VCaP (cell line): Measurements from ENCODE around the gene KCNQ2.

Experiments
- H3K27ac ChIP-seq: fragments of 450-650 bp; 2 replicates; pipeline ENCODE4 v1.5.1; 2017
- TF ChIP-seq, protein P1 (sequence below): fragments of 450-650 bp; conservative IDR thresholded peaks from 2 replicates; pipeline ENCODE4 v1.5.1; 2017; ENCODE audit warnings: mild to moderate bottlenecking, moderate library complexity

The KCNQ2 gene

DNA sequence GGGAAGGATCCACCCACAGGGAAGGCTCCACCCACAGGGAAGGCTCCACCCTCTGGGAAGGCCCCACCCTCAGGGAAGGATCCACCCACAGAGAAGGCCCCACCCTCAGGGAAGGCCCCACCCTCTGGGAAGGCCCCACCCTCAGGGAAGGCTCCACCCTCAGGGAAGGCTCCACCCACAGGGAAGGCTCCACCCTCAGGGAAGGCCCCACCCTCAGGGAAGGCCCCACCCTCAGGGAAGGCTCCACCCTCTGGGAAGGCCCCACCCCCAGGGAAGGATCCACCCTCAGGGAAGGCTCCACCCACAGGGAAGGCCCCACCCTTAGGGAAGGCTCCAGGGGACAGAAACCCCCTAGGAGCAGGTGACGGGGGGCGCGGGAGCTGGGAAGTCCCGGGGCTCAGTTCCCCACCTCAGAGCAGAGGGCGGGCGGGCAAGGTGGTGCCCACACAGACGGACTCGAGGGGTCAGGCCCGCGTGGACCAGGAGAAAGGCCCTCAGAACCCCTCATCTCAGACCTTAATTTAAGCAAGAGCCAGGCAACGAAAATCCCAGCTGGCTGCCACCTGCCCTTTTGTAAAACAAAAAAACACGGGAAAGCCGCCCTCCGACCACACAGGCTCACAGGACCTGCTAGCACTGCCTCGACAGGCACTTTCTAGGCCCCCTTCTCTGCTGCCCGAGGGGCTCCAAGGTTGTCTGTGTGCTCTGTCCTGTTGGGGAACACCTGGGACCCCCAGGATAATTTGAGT, 39.7 kb downstream of the KCNQ2 start:
- no peak overlapping the region for H3K27ac ChIP-seq

DNA sequence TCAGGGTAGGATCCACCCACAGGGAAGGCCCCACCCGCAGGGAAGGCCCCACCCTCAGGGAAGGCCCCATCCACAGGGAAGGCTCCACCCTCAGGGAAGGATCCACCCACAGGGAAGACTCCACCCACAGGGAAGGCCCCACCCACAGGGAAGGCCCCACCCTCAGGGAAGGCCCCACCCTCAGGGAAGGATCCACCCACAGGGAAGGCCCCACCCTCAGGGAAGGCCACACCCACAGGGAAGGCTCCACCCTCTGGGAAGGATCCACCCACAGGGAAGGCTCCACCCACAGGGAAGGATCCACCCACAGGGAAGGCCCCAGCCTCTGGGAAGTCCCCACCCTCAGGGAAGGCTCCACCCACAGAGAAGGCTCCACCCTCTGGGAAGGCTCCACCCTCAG, 40.5 kb downstream of the KCNQ2 start:
- TF ChIP-seq, protein P1, sequence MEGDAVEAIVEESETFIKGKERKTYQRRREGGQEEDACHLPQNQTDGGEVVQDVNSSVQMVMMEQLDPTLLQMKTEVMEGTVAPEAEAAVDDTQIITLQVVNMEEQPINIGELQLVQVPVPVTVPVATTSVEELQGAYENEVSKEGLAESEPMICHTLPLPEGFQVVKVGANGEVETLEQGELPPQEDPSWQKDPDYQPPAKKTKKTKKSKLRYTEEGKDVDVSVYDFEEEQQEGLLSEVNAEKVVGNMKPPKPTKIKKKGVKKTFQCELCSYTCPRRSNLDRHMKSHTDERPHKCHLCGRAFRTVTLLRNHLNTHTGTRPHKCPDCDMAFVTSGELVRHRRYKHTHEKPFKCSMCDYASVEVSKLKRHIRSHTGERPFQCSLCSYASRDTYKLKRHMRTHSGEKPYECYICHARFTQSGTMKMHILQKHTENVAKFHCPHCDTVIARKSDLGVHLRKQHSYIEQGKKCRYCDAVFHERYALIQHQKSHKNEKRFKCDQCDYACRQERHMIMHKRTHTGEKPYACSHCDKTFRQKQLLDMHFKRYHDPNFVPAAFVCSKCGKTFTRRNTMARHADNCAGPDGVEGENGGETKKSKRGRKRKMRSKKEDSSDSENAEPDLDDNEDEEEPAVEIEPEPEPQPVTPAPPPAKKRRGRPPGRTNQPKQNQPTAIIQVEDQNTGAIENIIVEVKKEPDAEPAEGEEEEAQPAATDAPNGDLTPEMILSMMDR = no peak
- no peak overlapping the region for H3K27ac ChIP-seq

More for the DNA sequence above, 39.7 kb downstream of the KCNQ2 start:
- TF ChIP-seq, protein P1 = no peak

DNA sequence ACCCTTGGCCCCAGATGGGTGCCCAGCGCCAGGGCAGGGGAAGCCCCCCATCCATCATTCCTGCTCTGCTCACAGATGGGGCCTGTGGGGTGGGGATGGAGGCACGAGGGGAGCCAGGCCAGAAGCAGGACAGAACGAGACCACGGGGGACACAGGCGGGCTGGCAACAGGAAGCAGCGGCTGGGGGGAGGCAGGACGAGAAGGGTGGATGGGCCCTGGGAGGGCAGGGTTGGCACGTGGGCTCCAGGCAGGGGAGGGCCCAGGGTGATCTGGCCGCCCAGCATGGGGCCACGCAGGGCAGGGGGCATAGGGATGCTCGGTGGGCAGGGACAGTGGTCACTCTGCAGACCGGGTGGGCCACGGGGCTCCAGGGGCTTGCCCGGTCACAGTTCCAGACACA, 41.6 kb downstream of the KCNQ2 start:
- TF ChIP-seq, protein P1 = no peak

DNA sequence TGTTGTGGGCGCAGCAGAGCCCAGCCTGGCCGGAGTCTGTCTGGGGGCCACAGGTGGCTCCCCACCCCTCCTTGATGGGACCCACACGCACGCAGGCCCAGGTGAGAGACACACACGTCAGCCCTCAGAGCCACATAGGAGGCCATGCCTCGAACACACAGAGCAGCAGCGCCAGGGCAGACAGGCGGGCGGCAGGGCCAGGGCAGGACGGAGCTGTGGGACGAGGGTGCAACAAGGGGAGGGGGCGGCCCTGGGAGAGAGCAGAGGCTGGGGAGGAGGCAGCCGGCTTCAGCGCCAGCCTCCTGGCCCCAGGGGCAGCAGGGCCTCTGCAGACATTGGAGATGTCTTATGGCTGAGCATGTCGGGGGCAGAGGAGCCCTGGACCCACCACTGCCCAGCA, 42.5 kb downstream of the KCNQ2 start:
- TF ChIP-seq, protein P1 = no peak
- H3K27ac ChIP-seq = no peak overlapping the region

More for the DNA sequence above, 41.6 kb downstream of the KCNQ2 start:
- no peak overlapping the region for H3K27ac ChIP-seq

DNA sequence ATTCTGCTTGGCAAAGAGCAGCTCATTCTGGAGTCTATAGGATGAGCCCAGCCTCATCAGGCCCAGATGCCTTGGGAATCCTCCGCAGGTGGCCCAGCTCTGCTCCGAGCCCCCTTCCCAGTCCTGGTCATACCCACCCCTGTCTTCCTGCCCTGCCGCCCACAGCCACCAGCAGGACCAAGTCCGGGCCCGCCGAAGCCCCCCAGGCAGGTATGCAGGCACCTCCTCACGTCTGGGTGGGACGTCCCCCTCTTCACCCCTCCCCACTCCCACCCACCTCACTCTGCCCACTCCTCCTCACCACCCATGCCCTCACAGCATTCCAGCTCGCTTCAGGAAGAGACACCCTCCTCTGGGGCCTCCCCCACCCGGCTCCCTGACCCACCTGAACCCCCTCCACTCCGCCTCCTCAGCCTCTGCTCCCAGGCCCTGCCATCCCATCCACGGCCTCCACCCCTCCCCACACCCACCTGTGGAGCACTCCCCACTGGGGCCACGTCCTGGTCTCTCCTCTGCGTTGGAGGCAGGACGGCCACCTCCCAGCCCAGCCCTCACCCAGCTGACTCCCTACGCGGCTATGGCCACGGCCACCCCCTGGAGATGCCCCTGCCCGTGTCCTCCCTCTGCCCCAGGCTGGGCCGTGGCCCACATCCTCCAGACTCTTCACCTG, 43.4 kb downstream of the KCNQ2 start:
- no peak overlapping the region for H3K27ac ChIP-seq
- TF ChIP-seq, protein P1 = no peak

DNA sequence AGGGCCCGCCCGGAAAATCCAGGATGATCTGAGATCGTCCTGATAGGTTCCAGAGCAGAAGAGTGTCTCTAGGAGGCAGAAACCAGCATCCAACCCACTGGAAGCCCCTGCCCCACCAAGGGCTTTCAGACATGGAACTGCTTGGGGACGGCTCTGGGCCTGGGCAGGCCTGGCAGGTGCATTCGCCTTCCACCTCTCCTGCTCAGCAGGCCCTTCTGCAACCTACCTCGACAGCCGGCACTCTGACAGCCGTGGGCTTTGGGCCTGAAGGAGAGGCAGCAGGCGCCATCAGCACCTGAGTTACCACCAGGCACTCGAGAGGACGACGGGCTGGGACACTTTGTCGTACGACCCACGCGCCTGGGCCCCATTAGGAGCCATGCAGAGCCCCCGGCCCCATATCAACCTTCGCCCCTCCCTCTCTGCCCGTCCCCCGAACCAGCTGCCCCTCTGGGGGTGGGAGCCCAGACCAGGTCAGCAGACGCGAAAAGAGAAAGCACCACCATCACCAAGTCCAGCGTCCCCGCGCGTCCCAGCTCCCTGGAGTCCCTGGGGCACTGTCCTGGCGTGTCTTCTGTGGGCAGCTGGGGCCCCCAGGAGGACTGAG, 44.6 kb downstream of the KCNQ2 start:
- TF ChIP-seq, protein P1 = no peak
- no peak overlapping the region for H3K27ac ChIP-seq

DNA sequence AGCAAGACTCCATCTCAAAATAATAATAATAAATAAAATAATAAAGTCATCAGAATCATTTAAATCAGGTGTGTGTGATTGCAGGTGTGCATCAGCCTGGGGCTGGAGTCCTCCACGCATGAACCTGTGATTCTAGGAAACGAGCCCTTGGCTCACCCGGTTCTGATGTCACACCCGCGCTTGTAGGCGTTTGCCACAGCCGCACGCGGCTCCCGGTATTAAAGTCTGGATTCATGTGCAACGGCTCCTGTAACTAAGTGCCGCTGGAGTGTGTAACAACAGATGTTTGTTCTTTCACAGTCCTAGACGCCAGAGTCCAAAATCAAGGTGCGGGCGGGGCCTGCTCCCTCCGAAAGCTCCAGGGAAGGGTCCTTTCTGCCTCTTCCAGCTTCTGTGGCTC, 45.2 kb downstream of the KCNQ2 start:
- no peak overlapping the region for H3K27ac ChIP-seq
- TF ChIP-seq, protein P1 = no peak
